ENCODE data around the gene HSPB3.
"Not testable (repeated sequence)": the region's sequence is repeated elsewhere in the genome, so short reads cannot be mapped to it uniquely, and the experiment has no call there.

Gene HSPB3

DNA sequence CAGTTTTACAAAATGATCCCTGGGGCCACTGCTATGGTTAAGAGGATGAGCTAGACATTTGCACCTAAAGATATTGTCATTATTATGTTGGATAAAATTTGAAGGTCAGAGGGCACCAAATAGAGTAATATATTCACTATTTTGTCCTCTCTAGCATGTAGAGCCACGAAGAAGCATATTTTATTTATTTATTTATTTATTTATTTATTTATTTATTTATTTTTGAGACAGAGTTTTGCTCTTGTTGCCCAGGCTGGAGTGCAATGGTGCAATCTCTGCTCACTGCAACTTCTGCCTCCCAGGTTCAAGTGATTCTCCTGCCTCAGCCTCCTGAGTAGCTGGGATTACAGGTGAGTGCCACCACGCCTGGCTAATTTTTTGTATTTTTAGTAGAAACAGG lies 20.8 kb upstream of the HSPB3 start:
- no CpG with 5 or more reads among the region's 2 CpGs for WGBS, 2 experiments (ENCODE audit: insufficient coverage in 2 of 2)
- not testable (repeated sequence) for H3K27ac ChIP-seq (ENCODE audit: low read depth, low read length, severe bottlenecking); H3K4me1 ChIP-seq (ENCODE audit: control insufficient read depth, insufficient read depth, low read length, poor library complexity, severe bottlenecking); H3K4me3 ChIP-seq (ENCODE audit: extremely low read depth, insufficient read depth, low read length, poor library complexity, severe bottlenecking); H3K36me3 ChIP-seq (ENCODE audit: control insufficient read depth, insufficient read depth, low read length); H3K9me3 ChIP-seq (ENCODE audit: control insufficient read depth, low read length)

DNA sequence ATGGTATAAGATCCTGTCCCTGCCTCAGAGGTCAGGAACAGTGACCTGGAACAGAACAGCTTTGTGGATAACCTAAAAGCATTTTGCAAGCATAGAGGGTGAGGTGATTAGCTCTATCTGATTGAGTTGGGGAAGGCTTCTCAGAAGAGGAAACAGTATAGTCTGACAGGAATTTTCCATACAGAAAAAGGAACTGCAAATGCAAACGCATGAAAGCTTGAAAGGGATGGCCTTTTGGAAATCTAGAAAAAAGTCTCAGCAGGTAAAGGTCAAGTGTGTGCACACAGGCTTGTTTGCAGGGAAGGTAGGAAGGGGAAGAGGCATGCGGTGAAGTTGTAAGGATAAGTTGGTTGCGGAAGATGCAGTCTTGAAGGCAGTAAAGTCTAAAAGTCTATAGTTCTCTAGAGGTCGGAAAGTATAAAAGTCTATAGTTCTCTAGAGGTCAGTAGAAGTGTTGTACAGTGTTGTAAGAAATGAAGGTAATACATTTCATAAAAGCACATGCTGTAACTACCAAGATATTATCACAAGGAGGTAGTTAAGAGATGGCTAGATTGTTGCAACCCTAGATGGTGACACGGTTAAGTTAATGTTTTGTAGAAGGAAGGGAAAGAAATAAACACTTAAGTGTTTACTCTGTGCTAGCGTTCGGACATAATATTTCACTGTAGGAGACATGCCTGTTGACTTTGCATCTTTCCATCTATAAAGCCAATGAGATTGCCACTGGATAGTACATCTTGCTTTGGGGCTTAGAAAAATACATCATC lies 16.7 kb upstream of the HSPB3 start:
- Histone ChIP-seq H3K4me3 (ENCODE audit: extremely low read depth, insufficient read depth, low read length, poor library complexity, severe bottlenecking) (no peak overlapping the region), H3K36me3 (ENCODE audit: control insufficient read depth, insufficient read depth, low read length) (no peaks in the 10 kb centered on the region), H3K4me1 (ENCODE audit: control insufficient read depth, insufficient read depth, low read length, poor library complexity, severe bottlenecking) (peaks cover 15% of the 10 kb centered on the region), H3K9me3 (ENCODE audit: control insufficient read depth, low read length) (no peaks in the 10 kb centered on the region), H3K27ac (ENCODE audit: low read depth, low read length, severe bottlenecking) (no peak overlapping the region)
- 96% methylated on average over 5 of the region's 7 CpGs for WGBS, 2 experiments (ENCODE audit: insufficient coverage in 2 of 2)

DNA sequence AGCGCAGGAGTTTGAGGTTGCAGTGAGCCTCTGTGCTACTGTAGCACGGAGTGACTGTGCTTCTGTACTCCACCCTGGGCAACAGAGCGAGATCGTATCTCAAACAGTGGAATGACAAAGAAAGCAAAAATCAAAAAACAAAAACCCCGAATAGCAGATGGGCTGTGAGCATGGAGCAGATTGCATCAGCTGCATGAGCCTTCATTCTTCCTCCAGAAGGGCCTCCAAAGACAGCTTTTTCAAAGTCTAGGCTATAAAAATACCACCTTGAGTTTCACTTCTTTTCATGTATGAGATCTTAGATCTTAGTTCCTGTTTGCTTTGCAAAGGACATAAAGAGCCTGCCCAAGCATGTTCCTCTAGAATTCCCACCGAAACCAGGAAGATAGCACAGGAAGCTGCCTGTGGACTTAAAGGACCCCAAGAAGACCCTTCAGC lies 15.0 kb upstream of the HSPB3 start:
- no peak overlapping the region for H3K4me3 ChIP-seq (ENCODE audit: extremely low read depth, insufficient read depth, low read length, poor library complexity, severe bottlenecking)
- H3K36me3 ChIP-seq (ENCODE audit: control insufficient read depth, insufficient read depth, low read length): no peaks in the 10 kb centered on the region
- H3K27ac ChIP-seq (ENCODE audit: low read depth, low read length, severe bottlenecking): no peak overlapping the region
- no peaks in the 10 kb centered on the region for H3K9me3 ChIP-seq (ENCODE audit: control insufficient read depth, low read length)
- peaks cover 15% of the 10 kb centered on the region for H3K4me1 ChIP-seq (ENCODE audit: control insufficient read depth, insufficient read depth, low read length, poor library complexity, severe bottlenecking)
- 92 to 100% methylated on average over 5 to 6 of the region's 6 CpGs for WGBS, 2 experiments (ENCODE audit: insufficient coverage in 2 of 2)

- 50% methylated on average over 1 of the region's 1 CpG; no CpG with 5 or more reads in 1 of the 2 experiments for WGBS, 2 experiments (ENCODE audit: insufficient coverage in 2 of 2)
- no peak overlapping the region for H3K4me3 ChIP-seq (ENCODE audit: extremely low read depth, insufficient read depth, low read length, poor library complexity, severe bottlenecking)
- peaks cover 15% of the 10 kb centered on the region for H3K4me1 ChIP-seq (ENCODE audit: control insufficient read depth, insufficient read depth, low read length, poor library complexity, severe bottlenecking)
- no peak overlapping the region for H3K27ac ChIP-seq (ENCODE audit: low read depth, low read length, severe bottlenecking)
- no peaks in the 10 kb centered on the region for H3K9me3 ChIP-seq (ENCODE audit: control insufficient read depth, low read length)
- no peaks in the 10 kb centered on the region for H3K36me3 ChIP-seq (ENCODE audit: control insufficient read depth, insufficient read depth, low read length)
Measured at GRCh38 chr5:54442271-54442670, 13.2 kb upstream of the HSPB3 start.

- Histone ChIP-seq H3K9me3 (ENCODE audit: control insufficient read depth, low read length) (no peaks in the 10 kb centered on the region), H3K4me1 (ENCODE audit: control insufficient read depth, insufficient read depth, low read length, poor library complexity, severe bottlenecking) (peaks cover 15% of the 10 kb centered on the region), H3K27ac (ENCODE audit: low read depth, low read length, severe bottlenecking) (no peak overlapping the region), H3K36me3 (ENCODE audit: control insufficient read depth, insufficient read depth, low read length) (no peaks in the 10 kb centered on the region), H3K4me3 (ENCODE audit: extremely low read depth, insufficient read depth, low read length, poor library complexity, severe bottlenecking) (no peak overlapping the region)
Measured at GRCh38 chr5:54443270-54443669, 12.2 kb upstream of the HSPB3 start.

- H3K4me3 ChIP-seq (ENCODE audit: extremely low read depth, insufficient read depth, low read length, poor library complexity, severe bottlenecking): no peak overlapping the region
- no peaks in the 10 kb centered on the region for H3K36me3 ChIP-seq (ENCODE audit: control insufficient read depth, insufficient read depth, low read length)
- H3K27ac ChIP-seq (ENCODE audit: low read depth, low read length, severe bottlenecking): no peak overlapping the region
- WGBS, 2 experiments (ENCODE audit: insufficient coverage in 2 of 2): 100% methylated on average over 1 of the region's 2 CpGs
- no peaks in the 10 kb centered on the region for H3K9me3 ChIP-seq (ENCODE audit: control insufficient read depth, low read length)
- peaks cover 13% of the 10 kb centered on the region for H3K4me1 ChIP-seq (ENCODE audit: control insufficient read depth, insufficient read depth, low read length, poor library complexity, severe bottlenecking)
Measured at GRCh38 chr5:54445691-54446378, 9.7 kb upstream of the HSPB3 start.

DNA sequence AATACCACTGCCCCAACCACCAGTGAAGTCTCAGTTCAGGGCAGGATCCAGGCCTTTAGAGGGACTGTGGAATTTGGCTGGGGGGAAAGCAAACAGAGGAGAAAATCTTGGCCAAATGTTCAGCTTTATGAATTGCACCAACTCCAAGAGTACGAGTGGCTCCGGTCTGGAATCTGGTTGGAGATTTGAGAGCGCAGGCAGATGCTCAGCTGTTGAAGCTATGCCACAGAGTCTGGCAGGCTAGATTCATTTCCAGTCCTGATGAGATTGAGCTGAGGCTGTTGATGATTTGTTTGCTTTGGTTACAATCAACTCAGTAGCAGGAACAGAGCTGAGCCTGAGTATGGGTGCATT lies 9.1 kb upstream of the HSPB3 start:
- no peak overlapping the region for H3K27ac ChIP-seq (ENCODE audit: low read depth, low read length, severe bottlenecking)
- H3K4me3 ChIP-seq (ENCODE audit: extremely low read depth, insufficient read depth, low read length, poor library complexity, severe bottlenecking): no peak overlapping the region
- H3K4me1 ChIP-seq (ENCODE audit: control insufficient read depth, insufficient read depth, low read length, poor library complexity, severe bottlenecking): peaks cover 12% of the 10 kb centered on the region
- no peaks in the 10 kb centered on the region for H3K9me3 ChIP-seq (ENCODE audit: control insufficient read depth, low read length)
- no peaks in the 10 kb centered on the region for H3K36me3 ChIP-seq (ENCODE audit: control insufficient read depth, insufficient read depth, low read length)
- WGBS, 2 experiments (ENCODE audit: insufficient coverage in 2 of 2): 95 to 98% methylated on average over 3 of the region's 3 CpGs

- H3K4me3 ChIP-seq (ENCODE audit: extremely low read depth, insufficient read depth, low read length, poor library complexity, severe bottlenecking): no peak overlapping the region
- H3K27ac ChIP-seq (ENCODE audit: low read depth, low read length, severe bottlenecking): no peak overlapping the region
- peaks cover 6% of the 10 kb centered on the region for H3K4me1 ChIP-seq (ENCODE audit: control insufficient read depth, insufficient read depth, low read length, poor library complexity, severe bottlenecking)
- WGBS, 2 experiments (ENCODE audit: insufficient coverage in 2 of 2): 92 to 94% methylated on average over 3 to 4 of the region's 4 CpGs
- H3K9me3 ChIP-seq (ENCODE audit: control insufficient read depth, low read length): no peaks in the 10 kb centered on the region
- no peaks in the 10 kb centered on the region for H3K36me3 ChIP-seq (ENCODE audit: control insufficient read depth, insufficient read depth, low read length)
Measured at GRCh38 chr5:54449923-54450322, 5.6 kb upstream of the HSPB3 start.

DNA sequence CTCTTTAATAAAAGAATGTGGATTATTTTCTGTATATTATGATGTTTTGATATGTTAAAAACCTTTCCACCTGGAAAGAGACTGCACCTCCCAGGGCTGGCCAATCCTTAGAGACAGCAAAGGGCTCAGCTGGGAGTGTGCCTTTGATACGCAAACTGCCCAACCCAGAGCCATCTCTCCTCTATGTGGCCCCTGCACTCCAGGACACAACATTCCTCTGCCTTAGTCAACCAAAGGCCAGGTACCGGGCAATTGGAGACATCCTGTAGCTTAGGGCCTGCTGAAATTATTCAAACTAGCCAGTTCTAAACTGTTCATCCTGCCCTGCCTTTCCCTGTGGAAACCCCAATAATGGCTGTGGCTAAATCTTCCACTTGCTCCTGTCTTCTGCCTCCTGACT lies 5.0 kb upstream of the HSPB3 start:
- Histone ChIP-seq H3K9me3 (ENCODE audit: control insufficient read depth, low read length) (no peaks in the 10 kb centered on the region), H3K4me3 (ENCODE audit: extremely low read depth, insufficient read depth, low read length, poor library complexity, severe bottlenecking) (no peak overlapping the region), H3K4me1 (ENCODE audit: control insufficient read depth, insufficient read depth, low read length, poor library complexity, severe bottlenecking) (peaks cover 8% of the 10 kb centered on the region), H3K36me3 (ENCODE audit: control insufficient read depth, insufficient read depth, low read length) (no peaks in the 10 kb centered on the region), H3K27ac (ENCODE audit: low read depth, low read length, severe bottlenecking) (no peak overlapping the region)
- 63 to 82% methylated on average over 1 to 2 of the region's 2 CpGs for WGBS, 2 experiments (ENCODE audit: insufficient coverage in 2 of 2)

GRCh38 chr5:54453046-54453445 lies 2.5 kb upstream of the HSPB3 start:
- no CpG with 5 or more reads among the region's 3 CpGs for WGBS, 2 experiments (ENCODE audit: insufficient coverage in 2 of 2)
- Histone ChIP-seq H3K4me3 (ENCODE audit: extremely low read depth, insufficient read depth, low read length, poor library complexity, severe bottlenecking) (no peak overlapping the region), H3K36me3 (ENCODE audit: control insufficient read depth, insufficient read depth, low read length) (no peaks in the 10 kb centered on the region), H3K9me3 (ENCODE audit: control insufficient read depth, low read length) (no peaks in the 10 kb centered on the region), H3K27ac (ENCODE audit: low read depth, low read length, severe bottlenecking) (no peak overlapping the region), H3K4me1 (ENCODE audit: control insufficient read depth, insufficient read depth, low read length, poor library complexity, severe bottlenecking) (peaks cover 25% of the 10 kb centered on the region)

- no CpG with 5 or more reads among the region's 2 CpGs for WGBS, 2 experiments (ENCODE audit: insufficient coverage in 2 of 2)
- Histone ChIP-seq H3K4me1 (ENCODE audit: control insufficient read depth, insufficient read depth, low read length, poor library complexity, severe bottlenecking) (peaks cover 30% of the 10 kb centered on the region), H3K9me3 (ENCODE audit: control insufficient read depth, low read length) (no peaks in the 10 kb centered on the region), H3K36me3 (ENCODE audit: control insufficient read depth, insufficient read depth, low read length) (no peaks in the 10 kb centered on the region), H3K4me3 (ENCODE audit: extremely low read depth, insufficient read depth, low read length, poor library complexity, severe bottlenecking) (no peak overlapping the region), H3K27ac (ENCODE audit: low read depth, low read length, severe bottlenecking) (no peak overlapping the region)
Measured at GRCh38 chr5:54454602-54455001, 897 bp upstream of the HSPB3 start.
